ENCODE measurements around the gene INTS4.

The INTS4 gene

DNA sequence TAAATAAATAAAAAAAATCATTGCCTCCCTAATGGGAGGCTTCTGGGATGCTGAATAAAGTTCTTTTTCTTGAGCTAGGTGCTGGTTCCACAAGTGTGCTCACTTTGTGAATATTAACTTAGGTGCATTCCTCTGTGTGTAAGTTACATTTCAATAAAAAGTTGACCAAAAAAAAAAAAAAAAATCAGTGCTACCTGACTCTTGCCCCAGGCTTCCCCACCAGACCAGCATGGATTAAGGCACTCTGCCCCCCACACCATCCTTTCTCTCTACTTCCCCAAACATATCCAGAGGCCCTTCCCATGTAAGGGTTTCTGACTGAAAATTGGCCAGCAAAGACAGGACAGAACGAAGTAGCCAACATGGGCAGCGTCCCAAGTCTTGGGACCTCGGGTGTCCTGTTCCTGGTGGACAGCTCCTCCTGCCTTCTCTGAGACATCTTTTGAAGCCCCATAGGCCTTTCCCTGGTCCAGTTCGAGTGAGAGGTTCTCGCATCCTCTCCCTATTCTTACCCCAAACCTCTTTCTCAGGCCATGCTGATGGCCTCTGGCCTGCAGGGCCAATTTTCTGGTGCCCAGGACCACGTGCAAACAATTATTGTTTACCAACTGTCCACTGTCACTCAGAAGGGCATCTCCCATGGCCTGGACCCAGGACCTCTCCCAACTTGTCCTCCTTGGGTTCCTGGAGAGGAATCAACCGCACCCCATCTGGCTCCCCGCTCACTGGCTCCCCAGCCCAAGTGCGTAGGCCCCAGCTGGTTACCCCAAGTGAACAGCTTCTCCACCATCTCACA is 43.6 kb upstream of the INTS4 start:
- no peak overlapping the region for H3K9ac ChIP-seq (ENCODE audit: low read length)
- no peak overlapping the region for H3K4ac ChIP-seq (ENCODE audit: low read depth in 1 of 2, low read length in 2 of 2)
- H3K18ac ChIP-seq (ENCODE audit: low read depth in 1 of 2, low read length in 2 of 2) = no peak overlapping the region
- no peak overlapping the region for H2BK5ac ChIP-seq (ENCODE audit: low read depth, low read length, poor library complexity, severe bottlenecking)
- no peak overlapping the region for H4K91ac ChIP-seq (ENCODE audit: low read length)
- H3K27ac ChIP-seq (ENCODE audit: low read length, poor library complexity, severe bottlenecking) = no peak overlapping the region
- H3K27me3 ChIP-seq (ENCODE audit: control insufficient read depth in 1 of 2, insufficient read depth in 1 of 2, low read length in 2 of 2) = no peaks in the 10 kb centered on the region
- H3K36me3 ChIP-seq (ENCODE audit: control insufficient read depth in 1 of 2, insufficient read depth in 2 of 2, low read depth in 1 of 2, low read length in 2 of 2) = no peaks in the 10 kb centered on the region
- H3K4me1 ChIP-seq (ENCODE audit: control insufficient read depth, insufficient read depth, low read depth, low read length) = peaks cover 14% of the 10 kb centered on the region
- H3K14ac ChIP-seq (ENCODE audit: low read length in 2 of 2) = no peak overlapping the region
- no peak overlapping the region for H2BK15ac ChIP-seq (ENCODE audit: low read depth, poor library complexity, severe bottlenecking)
- H3K23ac ChIP-seq (ENCODE audit: low read length in 2 of 2) = no peak overlapping the region
- 87% methylated on average over 9 of the region's 9 CpGs for WGBS
- no peak overlapping the region for H2BK120ac ChIP-seq (ENCODE audit: low read depth, low read length)
- no peak overlapping the region for H3K4me3 ChIP-seq (ENCODE audit: insufficient read depth in 1 of 2, low read depth in 1 of 2, low read length in 2 of 2)
- H3K4me2 ChIP-seq (ENCODE audit: low read length, poor library complexity, severe bottlenecking) = no peak overlapping the region
- H4K8ac ChIP-seq (ENCODE audit: low read length) = no peak overlapping the region
- no peak overlapping the region for H2AFZ ChIP-seq (ENCODE audit: low read depth, low read length)
- no peaks in the 10 kb centered on the region for H3K79me1 ChIP-seq (replicated peaks; ENCODE audit: low read length, poor library complexity, severe bottlenecking)
- no peak overlapping the region for H2AK5ac ChIP-seq (ENCODE audit: low read length, severe bottlenecking)
- no peaks in the 10 kb centered on the region for H3K9me3 ChIP-seq (ENCODE audit: control insufficient read depth, low read length)
- peak overlapping the region in 1 of 2 experiments; percentile 8 for H2BK12ac ChIP-seq (ENCODE audit: low read length in 2 of 2)
- no peak for DNase-seq

DNA sequence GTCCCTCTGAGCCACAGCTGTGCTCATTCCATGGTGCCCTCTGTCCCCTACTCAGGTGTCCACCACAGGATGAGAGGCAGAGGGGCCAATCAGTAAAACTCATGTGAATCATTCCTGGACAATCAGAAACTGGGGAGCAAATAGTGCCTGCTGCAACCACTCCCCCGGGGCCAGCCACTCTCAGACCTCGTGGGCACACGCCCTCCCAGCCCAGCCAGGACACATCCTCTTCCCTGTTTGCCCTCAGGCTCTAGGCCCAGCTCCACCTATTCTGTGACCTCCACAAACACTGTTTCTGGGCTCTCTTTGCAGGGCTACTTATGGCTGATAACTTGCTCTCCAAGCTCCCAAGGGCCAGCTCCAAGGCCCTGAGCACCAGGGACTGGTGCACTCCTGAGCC is 42.6 kb upstream of the INTS4 start:
- Histone ChIP-seq H3K79me1 (replicated peaks; ENCODE audit: low read length, poor library complexity, severe bottlenecking) (no peaks in the 10 kb centered on the region), H3K9ac (ENCODE audit: low read length) (no peak overlapping the region), H3K4me1 (ENCODE audit: control insufficient read depth, insufficient read depth, low read depth, low read length) (peaks cover 14% of the 10 kb centered on the region), H3K27ac (ENCODE audit: low read length, poor library complexity, severe bottlenecking) (no peak overlapping the region), H2BK120ac (ENCODE audit: low read depth, low read length) (no peak overlapping the region), H3K14ac (ENCODE audit: low read length in 2 of 2) (no peak overlapping the region), H3K27me3 (ENCODE audit: control insufficient read depth in 1 of 2, insufficient read depth in 1 of 2, low read length in 2 of 2) (no peaks in the 10 kb centered on the region), H3K4me3 (ENCODE audit: insufficient read depth in 1 of 2, low read depth in 1 of 2, low read length in 2 of 2) (no peak overlapping the region), H3K23ac (ENCODE audit: low read length in 2 of 2) (no peak overlapping the region), H3K4me2 (ENCODE audit: low read length, poor library complexity, severe bottlenecking) (no peak overlapping the region), H2BK12ac (ENCODE audit: low read length in 2 of 2) (no peak overlapping the region), H3K36me3 (ENCODE audit: control insufficient read depth in 1 of 2, insufficient read depth in 2 of 2, low read depth in 1 of 2, low read length in 2 of 2) (no peaks in the 10 kb centered on the region), H3K9me3 (ENCODE audit: control insufficient read depth, low read length) (no peaks in the 10 kb centered on the region), H4K91ac (ENCODE audit: low read length) (peak overlapping the region; percentile 44), H4K8ac (ENCODE audit: low read length) (peak overlapping the region; percentile 53), H3K18ac (ENCODE audit: low read depth in 1 of 2, low read length in 2 of 2) (peak overlapping the region in 1 of 2 experiments; percentile 12), H3K4ac (ENCODE audit: low read depth in 1 of 2, low read length in 2 of 2) (no peak overlapping the region), H2BK15ac (ENCODE audit: low read depth, poor library complexity, severe bottlenecking) (no peak overlapping the region), H2AFZ (ENCODE audit: low read depth, low read length) (no peak overlapping the region), H2BK5ac (ENCODE audit: low read depth, low read length, poor library complexity, severe bottlenecking) (no peak overlapping the region), H2AK5ac (ENCODE audit: low read length, severe bottlenecking) (no peak overlapping the region)
- WGBS = 86% methylated on average over 3 of the region's 3 CpGs
- DNase-seq = no peak

DNA sequence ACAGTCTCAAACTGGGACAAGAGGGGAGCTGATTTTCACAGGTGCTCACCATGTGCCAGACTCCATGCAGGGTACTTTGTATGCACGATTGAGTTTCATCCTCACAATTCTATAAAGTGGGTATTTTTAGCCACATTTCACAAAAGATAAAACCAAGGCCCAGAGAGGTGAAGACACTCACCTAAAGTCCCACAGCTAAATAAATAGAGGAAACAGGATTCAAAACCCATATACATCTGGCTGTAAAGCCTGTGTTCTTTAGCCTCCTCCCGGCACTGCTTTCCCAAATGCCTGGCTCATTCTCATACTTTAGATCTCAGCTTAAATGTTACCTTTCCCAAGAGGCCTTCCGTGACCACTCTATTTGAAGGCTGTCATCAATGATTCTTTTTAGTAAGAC is 41.8 kb upstream of the INTS4 start:
- H4K8ac ChIP-seq (ENCODE audit: low read length) = no peak overlapping the region
- no peaks in the 10 kb centered on the region for H3K27me3 ChIP-seq (ENCODE audit: control insufficient read depth in 1 of 2, insufficient read depth in 1 of 2, low read length in 2 of 2)
- no peak overlapping the region for H3K4me3 ChIP-seq (ENCODE audit: insufficient read depth in 1 of 2, low read depth in 1 of 2, low read length in 2 of 2)
- WGBS = 88% methylated on average over 3 of the region's 3 CpGs
- no peak overlapping the region for H3K9ac ChIP-seq (ENCODE audit: low read length)
- no peak overlapping the region for H2BK5ac ChIP-seq (ENCODE audit: low read depth, low read length, poor library complexity, severe bottlenecking)
- H3K9me3 ChIP-seq (ENCODE audit: control insufficient read depth, low read length) = no peaks in the 10 kb centered on the region
- no peak overlapping the region for H4K91ac ChIP-seq (ENCODE audit: low read length)
- no peak overlapping the region for H2BK120ac ChIP-seq (ENCODE audit: low read depth, low read length)
- no peak overlapping the region for H2BK12ac ChIP-seq (ENCODE audit: low read length in 2 of 2)
- H3K14ac ChIP-seq (ENCODE audit: low read length in 2 of 2) = no peak overlapping the region
- no peak overlapping the region for H3K23ac ChIP-seq (ENCODE audit: low read length in 2 of 2)
- H2AK5ac ChIP-seq (ENCODE audit: low read length, severe bottlenecking) = no peak overlapping the region
- H3K4me2 ChIP-seq (ENCODE audit: low read length, poor library complexity, severe bottlenecking) = no peak overlapping the region
- no peaks in the 10 kb centered on the region for H3K79me1 ChIP-seq (replicated peaks; ENCODE audit: low read length, poor library complexity, severe bottlenecking)
- no peak for DNase-seq
- H3K36me3 ChIP-seq (ENCODE audit: control insufficient read depth in 1 of 2, insufficient read depth in 2 of 2, low read depth in 1 of 2, low read length in 2 of 2) = no peaks in the 10 kb centered on the region
- no peak overlapping the region for H3K4ac ChIP-seq (ENCODE audit: low read depth in 1 of 2, low read length in 2 of 2)
- no peak overlapping the region for H3K27ac ChIP-seq (ENCODE audit: low read length, poor library complexity, severe bottlenecking)
- no peak overlapping the region for H3K18ac ChIP-seq (ENCODE audit: low read depth in 1 of 2, low read length in 2 of 2)
- H2BK15ac ChIP-seq (ENCODE audit: low read depth, poor library complexity, severe bottlenecking) = no peak overlapping the region
- peaks cover 16% of the 10 kb centered on the region for H3K4me1 ChIP-seq (ENCODE audit: control insufficient read depth, insufficient read depth, low read depth, low read length)
- no peak overlapping the region for H2AFZ ChIP-seq (ENCODE audit: low read depth, low read length)

DNA sequence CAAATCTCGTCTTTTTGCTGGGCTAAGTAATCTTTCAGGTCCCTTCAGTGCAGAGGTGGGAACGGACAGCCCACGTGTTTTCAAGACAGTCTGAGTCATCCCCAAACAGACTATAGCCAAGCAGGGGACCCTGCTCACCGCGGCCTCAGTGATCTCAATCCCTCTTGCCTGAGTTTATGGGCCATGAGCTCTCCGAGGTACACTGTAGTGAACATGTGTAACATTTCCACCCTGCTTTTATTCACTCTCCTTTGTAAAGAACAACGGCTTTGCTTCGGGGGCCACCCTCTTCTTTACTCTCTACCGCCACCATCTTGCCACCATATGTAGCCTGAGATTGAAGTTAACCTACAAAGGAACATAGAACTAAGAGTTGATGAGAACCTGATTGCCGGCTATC is 40.2 kb upstream of the INTS4 start:
- Histone ChIP-seq H2BK120ac (ENCODE audit: low read depth, low read length) (no peak overlapping the region), H3K27ac (ENCODE audit: low read length, poor library complexity, severe bottlenecking) (no peak overlapping the region), H4K91ac (ENCODE audit: low read length) (no peak overlapping the region), H3K36me3 (ENCODE audit: control insufficient read depth in 1 of 2, insufficient read depth in 2 of 2, low read depth in 1 of 2, low read length in 2 of 2) (no peaks in the 10 kb centered on the region), H2AK5ac (ENCODE audit: low read length, severe bottlenecking) (no peak overlapping the region), H2BK12ac (ENCODE audit: low read length in 2 of 2) (peak overlapping the region in 1 of 2 experiments; percentile 40), H3K27me3 (ENCODE audit: control insufficient read depth in 1 of 2, insufficient read depth in 1 of 2, low read length in 2 of 2) (no peaks in the 10 kb centered on the region), H3K4me2 (ENCODE audit: low read length, poor library complexity, severe bottlenecking) (no peak overlapping the region), H3K79me1 (replicated peaks; ENCODE audit: low read length, poor library complexity, severe bottlenecking) (no peaks in the 10 kb centered on the region), H3K14ac (ENCODE audit: low read length in 2 of 2) (no peak overlapping the region), H3K4me1 (ENCODE audit: control insufficient read depth, insufficient read depth, low read depth, low read length) (peaks cover 12% of the 10 kb centered on the region), H3K18ac (ENCODE audit: low read depth in 1 of 2, low read length in 2 of 2) (no peak overlapping the region), H3K4ac (ENCODE audit: low read depth in 1 of 2, low read length in 2 of 2) (no peak overlapping the region), H3K9me3 (ENCODE audit: control insufficient read depth, low read length) (no peaks in the 10 kb centered on the region), H2BK15ac (ENCODE audit: low read depth, poor library complexity, severe bottlenecking) (no peak overlapping the region), H3K9ac (ENCODE audit: low read length) (no peak overlapping the region), H4K8ac (ENCODE audit: low read length) (peak overlapping the region; percentile 9), H2AFZ (ENCODE audit: low read depth, low read length) (no peak overlapping the region), H2BK5ac (ENCODE audit: low read depth, low read length, poor library complexity, severe bottlenecking) (no peak overlapping the region), H3K4me3 (ENCODE audit: insufficient read depth in 1 of 2, low read depth in 1 of 2, low read length in 2 of 2) (no peak overlapping the region), H3K23ac (ENCODE audit: low read length in 2 of 2) (no peak overlapping the region)
- WGBS = 65% methylated on average over 10 of the region's 10 CpGs
- no peak for DNase-seq

Measured in mesenchymal stem cell (in vitro differentiated cells and primary cell).